Measurements from ENCODE around the gene SAMD8.

The SAMD8 gene

DNA sequence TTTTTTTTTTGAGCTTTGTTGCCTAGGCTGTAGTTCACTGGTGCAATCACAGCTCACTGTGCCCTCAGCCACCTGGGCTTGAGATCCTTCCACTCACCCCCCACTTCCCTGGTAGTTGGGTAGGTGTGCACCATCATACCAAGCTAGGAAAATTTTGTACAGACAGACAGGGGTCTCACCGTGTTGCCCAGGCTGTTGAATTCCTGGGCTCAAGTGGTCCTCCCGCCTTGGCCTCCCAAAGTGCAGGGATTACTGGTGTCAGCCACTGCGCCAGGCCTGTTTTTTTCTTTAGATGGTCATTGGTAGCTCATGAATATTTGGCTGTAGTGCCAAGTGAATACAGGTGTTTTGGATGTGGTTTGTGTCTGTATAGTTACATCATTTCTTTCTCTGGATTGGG, 116.8 kb downstream of the SAMD8 start:
- DNase-seq = no peak

DNA sequence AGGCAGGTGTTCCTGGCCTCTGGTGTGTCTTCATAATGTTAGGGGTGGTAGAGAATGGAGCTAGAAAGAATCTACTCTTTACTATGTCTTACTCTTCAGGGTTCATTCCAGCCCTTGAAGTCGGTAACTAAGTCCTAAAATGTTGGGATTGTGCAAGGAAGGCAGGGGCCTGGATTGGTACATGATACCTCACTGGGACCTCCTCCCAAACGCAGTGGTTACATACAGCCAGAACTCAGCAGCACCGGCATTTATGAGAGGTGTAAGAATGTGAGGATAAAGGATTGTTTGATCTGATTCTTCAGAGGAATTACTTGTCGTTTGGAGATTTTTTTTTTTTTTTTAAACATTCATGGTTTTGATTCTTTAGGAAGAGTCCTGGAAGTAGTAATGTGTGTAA, 117.4 kb downstream of the SAMD8 start:
- no peak for DNase-seq

DNA sequence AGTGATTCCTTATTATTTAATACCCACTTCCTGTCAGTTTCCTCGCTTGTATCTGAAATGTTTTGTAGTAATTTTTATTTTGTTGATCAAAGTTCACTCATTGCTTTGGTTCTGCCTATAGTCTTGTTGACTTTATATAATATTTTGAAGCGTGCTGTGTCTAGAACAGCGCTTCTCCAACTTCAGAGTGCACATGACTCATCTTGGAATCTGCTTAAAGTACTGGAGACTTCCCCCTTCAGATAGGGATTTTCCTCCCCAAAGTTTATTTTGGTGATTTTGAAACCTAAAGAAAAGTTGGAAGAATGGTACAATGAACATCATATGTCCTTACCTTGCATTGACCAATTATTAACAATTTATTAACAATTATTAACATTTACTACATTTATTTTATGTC, 118.5 kb downstream of the SAMD8 start:
- no peak for DNase-seq

DNA sequence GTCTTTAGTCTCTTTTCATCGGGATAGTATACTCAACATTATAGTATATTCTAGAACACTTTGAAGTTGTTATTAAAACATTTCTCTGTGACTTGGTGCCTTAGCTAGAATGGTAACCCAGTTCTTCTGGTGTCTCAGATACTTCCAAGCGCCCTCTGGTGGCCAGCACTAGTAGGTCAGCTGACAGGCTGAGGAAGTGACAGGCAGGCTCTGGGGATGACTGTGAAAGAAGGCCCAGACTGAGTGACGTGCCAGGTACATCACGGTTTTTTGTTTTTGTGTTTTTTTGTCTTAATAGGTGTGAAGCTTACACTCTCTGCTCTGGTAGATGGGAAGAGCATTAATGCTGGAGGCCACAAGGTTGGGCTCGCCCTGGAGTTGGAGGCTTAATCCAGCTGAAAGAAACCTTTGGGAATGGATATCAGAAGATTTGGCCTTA, 119.2 kb downstream of the SAMD8 start:
- DNase-seq = peak; percentile 95
